ENCODE results near the gene HRH1.
A peak's percentile ranks its signal among the peaks of the same experiment; 100 is the strongest.
"Not testable (repeated sequence)": the region's sequence is repeated elsewhere in the genome, so short reads cannot be mapped to it uniquely, and the experiment has no call there.

HRH1 gene, protein sequence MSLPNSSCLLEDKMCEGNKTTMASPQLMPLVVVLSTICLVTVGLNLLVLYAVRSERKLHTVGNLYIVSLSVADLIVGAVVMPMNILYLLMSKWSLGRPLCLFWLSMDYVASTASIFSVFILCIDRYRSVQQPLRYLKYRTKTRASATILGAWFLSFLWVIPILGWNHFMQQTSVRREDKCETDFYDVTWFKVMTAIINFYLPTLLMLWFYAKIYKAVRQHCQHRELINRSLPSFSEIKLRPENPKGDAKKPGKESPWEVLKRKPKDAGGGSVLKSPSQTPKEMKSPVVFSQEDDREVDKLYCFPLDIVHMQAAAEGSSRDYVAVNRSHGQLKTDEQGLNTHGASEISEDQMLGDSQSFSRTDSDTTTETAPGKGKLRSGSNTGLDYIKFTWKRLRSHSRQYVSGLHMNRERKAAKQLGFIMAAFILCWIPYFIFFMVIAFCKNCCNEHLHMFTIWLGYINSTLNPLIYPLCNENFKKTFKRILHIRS

DNA sequence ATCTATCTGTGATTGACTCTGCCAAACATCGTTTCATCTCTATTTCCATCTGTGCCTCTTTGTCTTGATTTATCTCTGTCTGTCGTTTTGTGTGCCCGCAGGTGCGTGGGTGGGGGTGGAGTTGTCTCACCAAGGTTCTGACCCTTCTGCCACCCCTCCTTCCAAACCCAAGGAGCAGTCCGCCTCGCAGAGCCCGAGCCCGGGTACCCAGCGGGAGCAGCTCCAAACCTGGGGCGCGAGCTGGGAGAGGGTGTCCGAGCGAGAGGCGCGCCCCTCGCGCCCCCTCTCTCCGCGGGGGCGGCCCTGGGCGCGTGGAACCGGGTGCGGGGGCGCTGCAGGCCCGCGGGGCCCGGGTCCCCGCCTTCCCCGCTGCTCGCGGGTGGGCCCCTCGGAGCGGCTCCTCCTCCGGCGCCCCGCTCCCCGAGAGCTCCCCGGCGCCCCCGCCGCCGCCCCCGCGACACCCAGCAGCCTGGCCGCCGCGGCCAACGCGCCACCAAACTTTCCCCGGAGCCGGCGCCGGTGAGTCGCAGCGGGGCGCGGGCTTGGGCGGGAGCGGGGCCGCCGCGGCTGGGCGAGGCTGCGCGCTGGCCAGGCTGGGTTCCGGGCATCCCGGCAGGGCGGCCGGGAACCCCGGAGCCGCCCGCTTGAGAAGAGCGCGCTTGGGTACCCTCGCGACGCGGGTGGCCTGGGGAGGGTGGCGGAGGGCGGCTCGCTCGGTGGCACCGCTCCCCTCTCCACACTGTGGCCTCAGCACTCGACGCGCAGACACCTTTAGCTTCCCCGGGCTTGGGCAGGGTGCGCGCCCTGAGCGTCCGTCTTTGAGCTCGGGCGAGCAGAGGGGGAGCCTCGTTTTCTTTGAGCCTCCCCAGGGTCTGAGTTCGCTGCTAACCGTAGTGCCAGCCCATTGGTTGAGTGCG lies at the start of gene HRH1:
HRH1 (plus strand) TSS at position 458 of the 917 bp plus-strand sequence. CDS start 104,545 bp downstream, outside the sequence.
- Mint-ChIP-seq H3K4me3 (peak within 1 kb of the TSS; percentile 55), H3K36me3 (ENCODE audit: low read depth) (no peaks in the 10 kb centered on the region), H3K9me3 (no peaks in the 10 kb centered on the region), H3K27me3 (peaks cover 84% of the 10 kb centered on the region), H3K4me1 (ENCODE audit: low read depth) (peaks cover 14% of the 10 kb centered on the region), H3K27ac (no peak within 1 kb of the TSS)
- DNase-seq, result no peak

DNA sequence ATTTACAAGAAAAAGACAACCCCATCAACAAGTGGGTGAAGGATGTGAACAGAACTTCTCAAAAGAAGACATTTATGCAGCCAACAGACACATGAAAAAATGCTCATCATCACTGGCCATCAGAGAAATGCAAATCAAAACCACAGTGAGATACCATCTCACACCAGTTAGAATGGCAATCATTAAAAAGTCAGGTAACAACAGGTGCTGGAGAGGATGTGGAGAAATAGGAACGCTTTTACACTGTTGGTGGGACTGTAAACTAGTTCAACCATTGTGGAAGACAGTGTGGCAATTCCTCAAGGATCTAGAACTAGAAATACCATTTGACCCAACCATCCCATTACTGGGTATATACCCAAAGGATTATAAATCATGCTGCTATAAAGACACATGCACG lies 41.0 kb upstream of the HRH1 start:
- H3K9me3 Mint-ChIP-seq; DNase-seq; H3K27ac Mint-ChIP-seq; H3K36me3 Mint-ChIP-seq (ENCODE audit: low read depth); H3K4me3 Mint-ChIP-seq; H3K4me1 Mint-ChIP-seq (ENCODE audit: low read depth): not testable (repeated sequence)
- H3K27me3 Mint-ChIP-seq, result peaks cover 54% of the 10 kb centered on the region

DNA sequence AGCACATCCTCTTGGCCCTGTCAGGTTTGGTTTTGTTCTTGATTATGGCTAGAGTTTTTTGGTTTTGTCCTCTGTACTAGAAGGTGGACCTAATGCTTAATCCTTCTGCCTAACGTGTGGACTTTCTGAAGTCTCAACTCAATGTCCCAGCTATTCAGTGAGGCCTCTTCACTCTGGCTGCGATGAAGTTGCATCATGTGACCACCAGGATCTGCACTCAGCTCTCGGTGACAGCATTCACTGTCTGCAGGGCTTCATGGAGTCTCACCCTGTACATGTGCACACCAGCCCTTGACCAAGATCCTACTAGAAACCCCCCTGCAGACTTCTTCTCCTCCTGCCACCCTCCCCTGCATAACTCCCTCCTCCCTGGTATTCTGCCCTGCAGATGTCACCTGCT lies 38.7 kb upstream of the HRH1 start:
- Mint-ChIP-seq H3K4me1 (ENCODE audit: low read depth) (no peaks in the 10 kb centered on the region), H3K27me3 (peaks cover 51% of the 10 kb centered on the region), H3K27ac (no peak overlapping the region), H3K9me3 (peaks cover 3% of the 10 kb centered on the region), H3K4me3 (no peak overlapping the region), H3K36me3 (ENCODE audit: low read depth) (no peaks in the 10 kb centered on the region)
- DNase-seq, result no peak

DNA sequence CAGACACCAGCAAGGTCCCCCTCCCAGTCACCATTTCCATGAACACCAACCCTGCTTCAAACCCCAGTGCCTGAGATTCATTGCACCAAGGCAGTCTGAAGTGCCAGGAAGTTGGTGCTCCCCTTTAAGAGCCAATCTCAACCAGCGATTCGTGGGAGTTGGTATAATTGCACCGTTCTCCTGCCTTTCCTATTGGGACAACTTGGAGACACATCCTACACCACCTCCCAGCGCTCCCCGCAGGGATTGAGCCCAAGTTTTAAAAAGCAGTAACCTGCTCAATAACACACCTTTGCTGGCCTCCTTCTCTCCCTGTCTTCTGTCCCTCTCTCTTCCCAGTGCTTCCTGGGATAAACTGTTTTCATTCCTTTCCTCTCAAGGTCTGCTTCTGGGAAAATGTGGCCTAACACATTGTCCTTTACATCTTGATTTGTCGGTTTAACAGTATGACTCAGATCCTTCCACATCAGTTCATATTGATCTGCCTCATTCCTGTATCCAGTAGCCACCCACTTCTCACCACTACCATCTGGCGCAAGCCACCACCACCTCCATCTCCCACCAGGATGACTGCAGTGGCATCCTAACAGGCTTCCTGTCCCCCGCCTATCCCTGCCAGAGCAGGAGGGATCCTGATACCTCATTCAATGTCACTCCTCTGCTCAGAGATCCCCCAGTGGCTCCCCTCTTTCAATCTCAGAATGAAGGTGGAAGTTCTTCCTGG lies 37.8 kb upstream of the HRH1 start:
- Mint-ChIP-seq H3K9me3 (peaks cover 3% of the 10 kb centered on the region), H3K36me3 (ENCODE audit: low read depth) (no peaks in the 10 kb centered on the region), H3K4me1 (ENCODE audit: low read depth) (no peaks in the 10 kb centered on the region), H3K4me3 (no peak overlapping the region), H3K27me3 (peaks cover 53% of the 10 kb centered on the region), H3K27ac (no peak overlapping the region)
- DNase-seq, result no peak

DNA sequence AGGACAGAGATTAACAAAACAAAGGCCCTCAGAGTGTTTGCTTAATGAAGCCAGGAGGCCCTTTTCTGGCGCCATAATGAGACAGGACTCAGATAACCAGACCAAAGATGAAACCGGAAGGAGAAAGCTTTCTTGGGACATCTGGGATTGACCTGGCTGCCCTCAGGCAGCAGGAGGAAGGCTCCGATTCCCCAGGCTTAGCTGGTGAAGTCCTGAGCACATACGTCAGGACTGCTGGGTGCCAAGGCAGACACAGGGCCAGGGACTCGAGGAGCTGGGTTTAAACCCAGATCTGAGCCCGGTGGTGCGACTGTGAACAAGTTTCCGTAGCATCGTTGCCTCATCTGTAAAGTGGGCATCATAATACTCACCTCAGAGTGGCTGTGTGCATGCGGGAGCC lies 36.7 kb upstream of the HRH1 start:
- H3K4me3 Mint-ChIP-seq, result no peak overlapping the region
- H3K4me1 Mint-ChIP-seq (ENCODE audit: low read depth), result no peaks in the 10 kb centered on the region
- H3K27me3 Mint-ChIP-seq, result peaks cover 47% of the 10 kb centered on the region
- peaks cover 3% of the 10 kb centered on the region for H3K9me3 Mint-ChIP-seq
- no peak for DNase-seq
- H3K36me3 Mint-ChIP-seq (ENCODE audit: low read depth), result no peaks in the 10 kb centered on the region
- no peak overlapping the region for H3K27ac Mint-ChIP-seq

DNA sequence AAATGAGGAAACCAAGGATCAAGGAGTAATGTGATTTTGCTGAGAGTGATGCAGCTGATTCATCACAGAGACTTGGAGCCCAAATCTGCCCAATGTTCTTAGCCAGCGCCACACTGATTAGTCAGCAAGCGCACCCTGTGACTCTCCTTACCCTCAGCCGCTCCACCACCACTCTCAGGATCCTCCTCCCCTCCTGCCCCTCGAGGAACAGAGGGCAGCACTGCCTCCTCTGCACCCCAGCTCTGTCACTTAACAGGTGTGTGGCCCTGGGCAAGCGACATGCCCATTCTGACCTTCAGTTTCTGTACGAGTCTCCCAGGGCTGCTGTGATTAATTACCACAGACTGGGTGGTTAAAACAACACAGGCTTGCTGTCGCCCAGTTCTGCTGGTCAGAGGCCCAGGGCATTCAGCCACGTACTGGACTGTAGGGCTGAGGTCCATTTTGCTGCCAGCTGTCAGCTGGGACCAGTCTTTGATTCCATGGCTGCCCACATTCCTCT lies 36.1 kb upstream of the HRH1 start:
- Mint-ChIP-seq H3K4me3 (no peak overlapping the region), H3K27me3 (peaks cover 47% of the 10 kb centered on the region), H3K27ac (no peak overlapping the region), H3K4me1 (ENCODE audit: low read depth) (no peaks in the 10 kb centered on the region), H3K9me3 (peaks cover 3% of the 10 kb centered on the region), H3K36me3 (ENCODE audit: low read depth) (no peaks in the 10 kb centered on the region)
- DNase-seq, result no peak

DNA sequence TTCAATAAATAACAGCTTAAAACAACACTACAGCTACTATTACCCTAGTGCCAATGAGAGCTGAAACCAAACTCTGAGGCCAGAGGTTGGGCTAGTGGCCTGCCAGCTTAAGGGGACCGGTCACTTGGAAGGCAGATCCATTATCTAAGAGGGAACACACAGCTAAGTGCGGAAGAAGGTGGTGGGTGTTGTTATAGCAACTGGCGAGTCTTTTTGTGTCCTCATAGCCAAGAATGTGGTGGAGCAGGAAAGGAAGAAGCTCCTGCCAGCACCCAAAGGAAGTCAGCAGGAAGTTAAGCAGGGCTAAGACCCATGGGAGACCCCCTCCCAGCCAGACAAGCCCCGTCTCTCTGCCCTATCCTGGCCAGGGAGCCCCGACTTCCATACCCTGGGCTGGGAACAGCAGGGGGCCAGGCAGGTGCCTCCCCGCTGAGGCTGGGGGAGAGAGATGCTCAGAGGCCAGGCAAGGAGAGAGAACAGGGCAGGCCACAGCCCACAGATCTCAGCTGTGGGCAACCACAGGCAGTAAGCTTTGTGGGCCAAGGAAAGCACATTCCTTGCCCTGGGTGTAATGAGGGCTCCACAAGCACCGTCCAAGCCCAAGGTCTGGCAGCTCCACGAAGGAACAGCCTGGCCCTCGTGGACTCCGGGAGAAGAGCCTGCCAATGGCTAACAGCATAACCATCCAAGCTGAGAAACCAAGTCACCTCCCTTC lies 34.0 kb upstream of the HRH1 start:
- peaks cover 3% of the 10 kb centered on the region for H3K9me3 Mint-ChIP-seq
- DNase-seq, result no peak
- no peaks in the 10 kb centered on the region for H3K36me3 Mint-ChIP-seq (ENCODE audit: low read depth)
- H3K27me3 Mint-ChIP-seq, result peaks cover 53% of the 10 kb centered on the region
- H3K4me3 Mint-ChIP-seq, result no peak overlapping the region
- H3K4me1 Mint-ChIP-seq (ENCODE audit: low read depth), result no peaks in the 10 kb centered on the region
- H3K27ac Mint-ChIP-seq, result no peak overlapping the region

DNA sequence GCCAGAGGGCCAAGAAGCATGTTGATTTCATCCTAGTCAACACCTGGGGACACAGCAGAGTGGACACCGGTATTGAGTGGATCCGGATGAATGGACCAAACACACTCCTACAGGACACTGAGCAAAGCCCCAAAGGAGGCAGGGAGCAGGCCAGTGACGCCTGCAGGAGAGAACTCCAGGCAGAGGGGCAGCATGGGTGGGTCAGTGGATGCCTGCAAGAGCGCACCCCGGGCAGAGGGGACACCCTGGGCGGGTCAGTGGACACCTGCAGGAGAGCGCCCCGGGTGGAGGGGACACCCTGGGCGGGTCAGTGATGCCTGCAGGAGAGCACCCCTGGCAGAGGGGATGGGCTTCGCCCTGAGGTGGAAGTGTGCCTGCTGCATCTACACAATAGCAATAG lies 27.6 kb upstream of the HRH1 start:
- H3K27me3 Mint-ChIP-seq, result peaks cover 19% of the 10 kb centered on the region
- H3K9me3 Mint-ChIP-seq, result no peaks in the 10 kb centered on the region
- H3K4me1 Mint-ChIP-seq (ENCODE audit: low read depth), result peaks cover 9% of the 10 kb centered on the region
- DNase-seq, result no peak
- no peaks in the 10 kb centered on the region for H3K36me3 Mint-ChIP-seq (ENCODE audit: low read depth)
- H3K4me3 Mint-ChIP-seq, result no peak overlapping the region
- H3K27ac Mint-ChIP-seq, result no peak overlapping the region

DNA sequence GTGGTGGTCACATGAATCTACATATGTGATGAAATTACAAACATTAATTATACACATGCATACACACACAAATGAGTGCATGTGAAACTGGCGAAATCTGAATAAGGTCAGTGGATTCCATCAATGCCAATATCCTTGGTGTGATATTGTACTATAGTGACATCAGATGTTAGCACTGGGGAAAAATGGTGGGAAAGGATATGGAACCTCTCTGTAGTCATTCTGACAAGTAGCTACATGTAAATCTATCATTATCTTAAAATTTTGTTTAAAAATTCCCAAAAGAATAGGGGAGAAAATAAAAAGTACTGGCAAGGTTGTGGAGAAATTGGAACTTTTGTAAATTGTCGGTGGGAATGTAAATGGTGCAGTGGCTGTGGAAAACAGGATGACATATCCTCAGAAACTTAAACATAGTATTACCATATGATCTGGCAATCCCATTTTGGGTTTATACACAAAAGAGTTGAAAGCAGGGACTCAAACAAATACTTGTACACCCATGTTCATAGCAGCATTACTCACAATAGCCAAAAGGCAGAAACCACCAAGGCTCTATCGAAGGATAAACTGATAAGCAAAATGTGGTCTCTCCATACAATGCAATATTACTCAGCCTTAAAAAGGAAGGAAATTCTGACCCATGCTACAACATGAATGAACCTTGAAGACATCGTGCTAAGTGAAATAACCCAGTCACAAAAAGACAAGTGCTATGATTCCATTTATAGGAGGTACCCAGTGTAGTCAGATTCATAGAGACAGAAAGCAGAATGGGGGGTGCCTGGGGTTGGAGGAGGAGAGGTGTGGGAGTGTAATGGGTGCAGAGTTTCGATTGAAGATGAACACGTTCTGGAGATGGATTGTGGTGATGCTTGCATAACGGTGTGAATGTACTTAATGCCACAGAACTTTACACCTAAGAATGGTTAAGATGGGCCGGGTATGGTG lies 25.3 kb upstream of the HRH1 start:
- DNase-seq, result no peak
- Mint-ChIP-seq H3K36me3 (ENCODE audit: low read depth) (no peaks in the 10 kb centered on the region), H3K27ac (peak overlapping the region; percentile 70), H3K4me3 (no peak overlapping the region), H3K4me1 (ENCODE audit: low read depth) (peaks cover 9% of the 10 kb centered on the region), H3K27me3 (peaks cover 6% of the 10 kb centered on the region), H3K9me3 (no peaks in the 10 kb centered on the region)

DNA sequence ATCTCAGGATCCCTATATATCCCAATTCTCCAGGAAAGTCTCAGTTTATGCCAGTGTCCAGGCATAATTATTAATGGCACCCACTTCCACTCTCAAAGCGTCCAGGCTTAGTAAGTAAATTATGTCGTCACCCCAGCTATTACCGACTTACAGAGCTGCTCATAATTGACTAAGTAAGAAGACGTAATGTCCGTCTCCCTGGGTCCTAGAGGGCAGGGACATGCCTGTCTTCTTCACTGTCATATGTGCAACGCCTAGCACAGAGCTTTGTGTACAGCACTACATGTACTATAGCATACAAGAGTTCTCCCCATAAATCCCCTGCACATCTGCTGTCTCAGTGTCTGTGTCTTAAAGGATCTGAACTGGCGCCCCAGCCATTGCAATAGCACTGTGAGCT lies 23.9 kb upstream of the HRH1 start:
- peaks cover 9% of the 10 kb centered on the region for H3K4me1 Mint-ChIP-seq (ENCODE audit: low read depth)
- peaks cover 4% of the 10 kb centered on the region for H3K27me3 Mint-ChIP-seq
- no peaks in the 10 kb centered on the region for H3K9me3 Mint-ChIP-seq
- H3K36me3 Mint-ChIP-seq (ENCODE audit: low read depth), result no peaks in the 10 kb centered on the region
- no peak for DNase-seq
- no peak overlapping the region for H3K4me3 Mint-ChIP-seq
- H3K27ac Mint-ChIP-seq, result no peak overlapping the region

DNA sequence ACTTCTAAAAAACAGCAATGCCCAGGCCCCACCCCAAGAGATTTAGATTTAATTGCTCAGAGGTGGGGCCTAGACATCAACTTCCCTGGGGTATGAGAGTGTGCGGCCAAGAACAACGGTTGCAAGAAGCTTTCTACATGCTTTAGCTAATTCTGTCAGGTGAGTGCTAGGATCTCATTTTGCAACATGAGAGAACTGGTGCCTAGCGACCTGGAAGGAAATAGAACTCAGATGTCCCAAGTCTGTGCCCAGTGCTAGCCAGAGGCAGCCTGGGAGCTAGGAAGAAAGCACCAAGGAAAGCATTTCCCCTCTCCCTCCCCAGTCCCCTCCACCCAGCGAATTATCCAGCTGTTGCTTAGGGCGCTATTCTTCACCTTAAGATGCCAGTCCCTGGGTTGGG lies 22.9 kb upstream of the HRH1 start:
- H3K4me1 Mint-ChIP-seq (ENCODE audit: low read depth), result peaks cover 9% of the 10 kb centered on the region
- no peaks in the 10 kb centered on the region for H3K27me3 Mint-ChIP-seq
- no peaks in the 10 kb centered on the region for H3K9me3 Mint-ChIP-seq
- DNase-seq, result no peak
- no peak overlapping the region for H3K27ac Mint-ChIP-seq
- H3K4me3 Mint-ChIP-seq, result no peak overlapping the region
- H3K36me3 Mint-ChIP-seq (ENCODE audit: low read depth), result no peaks in the 10 kb centered on the region

DNA sequence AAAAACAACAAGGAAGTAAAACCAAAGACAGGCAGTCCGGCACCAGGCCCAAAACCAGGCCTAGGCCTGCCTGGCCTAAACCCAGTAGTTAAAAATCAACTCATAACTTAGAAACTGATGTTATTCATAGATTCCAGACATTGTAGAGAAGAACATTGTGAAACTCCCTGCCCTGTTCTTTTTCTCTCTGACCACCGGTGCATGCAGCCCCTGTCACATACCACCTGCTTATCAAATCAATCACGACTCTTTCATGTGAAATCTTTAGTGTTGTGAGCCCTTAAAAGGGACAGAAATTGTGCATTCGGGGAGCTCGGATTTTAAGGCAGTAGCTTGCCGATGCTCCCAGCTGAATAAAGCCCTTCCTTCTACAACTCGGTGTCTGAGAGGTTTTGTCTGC lies 22.4 kb upstream of the HRH1 start:
- DNase-seq; H3K9me3 Mint-ChIP-seq; H3K4me1 Mint-ChIP-seq (ENCODE audit: low read depth); H3K36me3 Mint-ChIP-seq (ENCODE audit: low read depth); H3K27me3 Mint-ChIP-seq; H3K4me3 Mint-ChIP-seq; H3K27ac Mint-ChIP-seq: not testable (repeated sequence)

DNA sequence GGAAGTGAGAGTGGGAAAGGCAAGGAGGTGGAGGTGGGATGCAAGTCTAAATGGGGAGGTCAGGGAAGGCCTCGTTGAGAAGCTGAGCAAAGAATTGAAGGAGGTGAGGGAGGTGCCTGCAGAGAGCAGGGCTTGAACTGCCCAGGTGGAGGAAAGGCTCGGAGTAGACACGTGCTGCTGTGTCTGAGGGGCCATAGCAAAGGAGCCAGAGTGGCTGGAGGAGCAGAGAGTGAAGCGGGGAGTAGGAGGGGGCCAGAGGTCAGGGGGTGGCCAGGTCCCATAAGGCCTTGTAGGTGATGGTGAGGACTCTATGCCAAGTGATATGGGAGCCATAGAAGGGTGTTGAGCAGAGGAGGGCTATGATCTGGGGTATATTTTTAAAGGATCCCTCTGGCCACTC lies 21.4 kb upstream of the HRH1 start:
- Mint-ChIP-seq H3K27me3 (peaks cover 5% of the 10 kb centered on the region), H3K27ac (no peak overlapping the region), H3K36me3 (ENCODE audit: low read depth) (no peaks in the 10 kb centered on the region), H3K4me3 (no peak overlapping the region), H3K4me1 (ENCODE audit: low read depth) (peaks cover 9% of the 10 kb centered on the region), H3K9me3 (no peaks in the 10 kb centered on the region)
- DNase-seq, result no peak

All from activated T-cell treated with anti-CD3 and anti-CD28 coated beads, Interleukin-2, amount 50 U/mL, for 24 hours (primary cell).